ENCODE results near the gene ARHGAP22. TPM values are rescaled to one million over a fixed set of nuclear protein-coding genes. Genes with fewer than 3 reads are reported as not detected.

The ARHGAP22 gene
- total RNA-seq, 1 donor from 2014 or later: 2.1 TPM

- peak; percentile 45 for DNase-seq
Observed at GRCh38 chr10:48463318-48464003, 141.4 kb downstream of the ARHGAP22 start.

DNA sequence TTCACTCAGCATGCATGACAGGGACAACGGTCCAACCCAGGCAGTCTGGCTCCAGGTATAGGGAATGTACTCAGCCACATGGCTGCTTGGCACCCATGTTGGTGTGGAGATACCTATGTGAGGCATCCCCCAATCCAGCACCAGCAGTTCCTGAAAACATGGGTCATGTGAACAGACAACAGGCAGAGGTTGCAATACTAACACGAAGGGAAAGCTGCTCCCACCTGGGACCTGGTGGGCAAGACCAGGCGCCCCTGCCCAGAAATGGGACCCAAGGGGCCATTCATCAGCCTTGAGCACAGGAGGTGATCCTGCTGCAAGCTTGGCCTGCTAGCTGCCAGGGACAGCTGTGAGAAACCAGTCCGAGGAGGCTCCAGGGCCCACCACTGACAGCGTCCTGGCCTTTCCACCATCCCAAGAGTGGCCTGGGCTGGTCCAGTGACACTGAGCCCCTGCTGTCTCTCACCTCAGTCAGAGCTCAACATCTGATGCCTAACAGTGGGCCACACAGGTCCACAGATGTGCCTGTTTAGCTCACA is 142.3 kb downstream of the ARHGAP22 start:
- DNase-seq: no peak

DNA sequence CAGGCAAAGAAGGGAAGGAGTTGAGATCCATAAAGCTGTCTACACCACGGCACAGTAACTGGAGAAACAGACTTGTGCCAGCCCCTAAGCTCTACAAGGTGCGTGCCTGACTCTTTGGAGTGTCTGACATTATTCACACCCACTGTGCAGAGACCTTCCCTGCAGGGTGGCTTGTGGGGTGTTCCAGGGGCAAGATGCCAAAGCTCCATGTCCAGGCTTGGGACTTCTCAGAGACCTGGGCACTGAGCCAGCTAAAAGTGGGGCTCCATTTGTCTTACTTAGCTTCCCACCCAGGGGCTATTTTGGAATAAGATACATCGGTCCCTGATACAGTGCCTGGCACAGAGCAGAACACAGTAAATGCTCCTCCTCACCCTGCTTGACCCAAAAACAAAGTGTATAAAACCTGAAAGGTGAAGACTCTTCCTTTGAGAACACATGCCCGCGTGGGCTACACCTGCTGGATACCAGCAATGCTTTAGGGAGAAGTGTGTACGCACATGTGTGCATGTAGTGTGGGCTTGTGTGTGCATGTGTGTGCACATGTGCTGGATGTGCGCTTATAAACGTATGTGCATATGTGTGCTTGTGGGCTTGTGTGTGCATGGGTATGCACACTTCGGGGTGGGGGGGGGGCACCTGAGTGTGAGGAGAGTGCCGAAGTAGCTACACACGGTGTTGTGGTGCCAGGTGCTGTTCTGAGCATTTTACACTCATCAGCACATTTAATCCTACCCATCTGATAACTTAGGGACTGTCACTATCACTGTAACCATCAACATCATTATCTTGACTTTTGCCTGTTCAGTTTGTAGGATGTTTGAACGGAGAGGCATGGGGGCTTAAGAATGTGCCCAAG is 143.0 kb downstream of the ARHGAP22 start:
- DNase-seq: no peak

DNA sequence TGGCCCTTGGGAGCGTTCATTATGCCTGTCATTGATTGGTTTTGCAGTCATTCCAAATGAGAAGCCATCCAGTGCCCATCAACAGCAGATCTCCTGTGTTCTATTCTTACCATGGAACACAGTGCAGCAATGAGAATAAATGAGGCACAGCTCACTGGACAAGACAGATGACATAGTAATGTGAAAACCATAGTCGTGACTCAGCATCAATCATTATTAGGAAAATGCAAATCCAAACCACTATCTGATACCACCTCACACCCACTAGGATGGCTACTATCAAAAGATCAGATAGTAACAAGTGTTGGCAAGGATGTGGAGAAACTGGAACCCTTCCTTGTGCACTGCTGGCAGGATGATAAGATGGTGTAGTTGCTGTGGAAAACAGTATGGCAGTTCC is 144.7 kb downstream of the ARHGAP22 start:
- no peak for DNase-seq

DNA sequence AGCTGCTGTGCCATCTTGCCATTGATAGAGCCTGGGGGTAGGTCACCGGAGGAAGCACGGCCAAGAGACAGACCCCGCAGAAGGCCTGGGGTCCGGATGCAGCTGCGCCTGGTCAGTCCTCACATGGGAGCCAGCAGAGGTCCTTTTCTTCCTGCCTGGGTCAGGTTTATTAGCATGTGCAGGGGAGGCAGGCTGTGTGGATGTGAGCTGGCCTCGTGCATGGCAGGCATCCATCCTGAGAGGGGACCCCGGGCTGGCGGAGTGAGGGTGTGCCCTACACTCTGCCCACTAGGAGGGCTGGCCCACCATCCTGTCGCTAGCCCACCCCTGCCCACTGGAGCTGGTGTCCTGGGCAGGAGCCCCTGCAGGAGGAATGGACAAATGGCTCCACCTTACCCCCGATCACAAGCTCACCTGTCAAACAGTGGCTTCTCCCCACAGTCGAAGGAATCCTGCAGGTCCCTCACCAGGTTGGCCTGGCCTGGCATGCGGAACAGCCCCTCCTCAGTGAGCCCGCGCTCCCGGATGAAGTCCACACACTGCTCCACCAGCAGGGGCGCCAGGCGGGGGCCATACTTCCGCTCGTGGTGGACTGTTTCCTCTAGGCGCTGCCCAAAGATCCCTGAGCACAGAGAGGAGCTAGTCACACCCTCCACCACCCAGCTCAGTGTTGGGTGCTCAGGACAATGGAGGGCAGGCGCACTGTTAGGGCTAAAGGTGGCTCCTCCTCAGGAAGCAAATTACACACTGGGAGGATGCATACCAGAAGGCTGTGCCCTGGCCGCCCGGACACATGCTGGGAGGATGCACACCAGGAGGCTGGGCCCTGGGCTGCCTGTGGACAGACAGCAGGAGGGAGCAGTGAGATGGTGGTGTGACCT is 145.4 kb downstream of the ARHGAP22 start:
- DNase-seq: no peak

- no peak for DNase-seq
Observed at GRCh38 chr10:48458662-48459048, 146.2 kb downstream of the ARHGAP22 start.

DNA sequence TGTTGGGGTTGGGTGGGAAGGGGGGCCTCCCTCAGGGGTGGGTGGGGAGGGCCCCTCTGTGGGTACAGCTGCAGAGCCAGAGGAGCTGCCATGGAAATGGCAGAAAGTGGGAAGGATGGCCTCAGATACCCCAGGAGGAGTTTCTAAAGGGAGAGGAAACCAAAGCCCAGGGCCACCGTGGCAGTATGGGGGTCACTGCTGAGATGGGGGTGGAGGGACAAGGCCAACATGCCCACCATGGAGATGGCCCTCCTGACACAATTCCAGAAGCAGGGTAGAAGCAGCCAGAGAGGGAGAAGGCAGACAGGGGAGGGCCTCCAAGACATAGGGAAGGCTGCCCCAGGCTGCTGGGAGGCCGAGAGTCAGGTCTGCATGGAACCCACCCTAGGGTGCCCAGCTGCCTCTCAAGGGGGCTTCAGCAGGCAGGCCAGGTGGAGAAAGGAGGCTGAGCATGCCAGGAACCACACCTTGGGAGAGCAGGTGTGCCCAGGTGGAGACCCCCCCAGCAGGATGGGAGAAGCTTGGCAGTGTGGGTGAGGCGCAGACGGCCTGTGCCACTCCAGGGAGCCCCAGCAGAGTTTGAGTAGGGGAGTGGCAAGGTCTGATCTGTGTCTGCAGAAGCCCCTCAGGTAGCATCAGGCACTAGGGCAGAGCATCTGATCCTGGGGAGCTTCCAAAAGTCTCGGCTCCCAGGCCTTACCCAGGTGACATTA is 146.8 kb downstream of the ARHGAP22 start:
- DNase-seq: no peak

DNA sequence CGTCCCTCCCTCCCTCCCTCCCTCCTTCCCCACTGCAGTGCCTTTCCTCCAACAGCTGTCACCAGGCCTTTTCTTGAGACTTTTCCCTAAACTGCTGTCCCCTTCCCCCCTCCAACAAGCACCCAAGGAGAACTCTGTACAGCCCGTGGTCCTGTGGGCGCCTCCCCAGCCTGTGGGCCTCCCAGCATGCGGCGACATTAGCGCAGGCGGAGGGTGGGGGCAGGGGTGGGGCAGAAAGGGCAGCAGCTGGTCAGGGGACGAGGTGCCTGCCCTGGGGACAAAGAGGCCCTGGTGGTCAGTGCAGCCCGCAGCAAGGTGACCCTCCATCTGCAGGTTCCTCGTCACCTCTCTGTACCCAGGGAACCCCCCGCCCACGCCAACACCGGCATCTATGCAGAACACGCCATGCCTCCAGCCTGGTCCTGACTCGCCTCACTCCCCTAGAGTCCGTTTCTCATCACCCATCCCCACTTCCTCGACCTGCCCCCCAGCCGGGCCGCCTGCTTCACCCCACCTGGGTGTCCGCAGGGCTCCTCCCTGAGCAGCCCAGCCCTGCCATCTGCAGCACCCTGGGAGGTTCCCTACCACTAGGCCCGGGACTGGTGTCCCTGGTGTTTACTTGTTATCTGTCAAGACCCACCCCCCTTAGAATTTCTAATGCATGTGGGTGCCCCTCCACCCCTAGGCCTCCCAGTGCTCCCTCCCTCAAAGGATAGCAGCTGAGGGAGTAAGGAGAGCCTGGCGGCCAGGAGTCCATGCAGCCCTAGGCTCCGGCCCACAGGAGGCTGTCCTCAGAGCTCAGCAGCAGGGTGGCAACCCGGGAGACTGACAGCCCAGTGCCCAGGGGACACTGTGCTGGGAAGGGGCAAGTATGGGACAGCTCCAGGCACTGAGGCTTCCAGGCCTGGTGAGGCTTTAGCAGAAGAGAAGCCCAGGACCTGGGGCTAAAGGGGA is 147.8 kb downstream of the ARHGAP22 start:
- no peak for DNase-seq

DNA sequence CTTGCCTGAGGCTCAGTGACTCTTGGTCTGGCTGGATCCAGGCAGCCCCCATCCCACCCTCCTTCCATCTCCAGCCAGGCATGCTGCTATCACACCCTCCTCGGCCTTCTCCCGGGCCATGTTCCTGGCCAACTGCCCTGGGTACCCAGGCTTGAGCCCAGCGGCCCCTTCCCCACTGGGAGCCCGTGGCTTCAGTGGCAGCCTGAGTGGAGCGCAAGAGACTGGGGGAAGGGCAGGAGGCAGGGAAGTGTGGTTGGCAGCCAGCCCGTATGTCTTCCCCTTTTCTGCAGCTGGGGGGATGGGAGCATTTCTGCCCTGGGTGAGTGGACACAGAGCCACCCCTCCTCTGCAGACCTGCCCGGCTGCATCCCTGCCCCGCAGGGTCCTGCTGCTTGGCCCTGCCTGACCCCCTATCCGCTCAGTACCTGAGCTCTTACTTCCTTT is 148.5 kb downstream of the ARHGAP22 start:
- DNase-seq: peak; percentile 66

- DNase-seq: peak; percentile 55
Observed at GRCh38 chr10:48455392-48456151, 149.3 kb downstream of the ARHGAP22 start.

DNA sequence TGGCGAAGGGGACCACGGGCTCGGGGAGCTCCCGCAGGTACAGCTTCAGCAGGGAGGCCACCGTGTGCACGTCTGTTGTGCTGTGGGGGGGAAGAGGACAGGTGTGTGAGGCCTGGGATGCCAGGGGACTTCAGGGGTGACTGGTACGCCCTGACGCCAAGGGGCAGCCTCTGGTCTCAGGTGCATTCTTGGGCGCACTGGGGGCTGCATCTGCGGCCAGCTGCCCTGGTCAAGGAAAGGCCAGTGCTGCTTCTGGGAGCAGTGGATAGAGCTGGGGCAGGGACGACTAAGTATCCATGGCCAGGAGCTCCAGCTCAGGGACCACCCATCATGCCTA is 149.8 kb downstream of the ARHGAP22 start:
- DNase-seq: no peak

GRCh38 chr10:48454302-48455054 is 150.4 kb downstream of the ARHGAP22 start:
- no peak for DNase-seq

DNA sequence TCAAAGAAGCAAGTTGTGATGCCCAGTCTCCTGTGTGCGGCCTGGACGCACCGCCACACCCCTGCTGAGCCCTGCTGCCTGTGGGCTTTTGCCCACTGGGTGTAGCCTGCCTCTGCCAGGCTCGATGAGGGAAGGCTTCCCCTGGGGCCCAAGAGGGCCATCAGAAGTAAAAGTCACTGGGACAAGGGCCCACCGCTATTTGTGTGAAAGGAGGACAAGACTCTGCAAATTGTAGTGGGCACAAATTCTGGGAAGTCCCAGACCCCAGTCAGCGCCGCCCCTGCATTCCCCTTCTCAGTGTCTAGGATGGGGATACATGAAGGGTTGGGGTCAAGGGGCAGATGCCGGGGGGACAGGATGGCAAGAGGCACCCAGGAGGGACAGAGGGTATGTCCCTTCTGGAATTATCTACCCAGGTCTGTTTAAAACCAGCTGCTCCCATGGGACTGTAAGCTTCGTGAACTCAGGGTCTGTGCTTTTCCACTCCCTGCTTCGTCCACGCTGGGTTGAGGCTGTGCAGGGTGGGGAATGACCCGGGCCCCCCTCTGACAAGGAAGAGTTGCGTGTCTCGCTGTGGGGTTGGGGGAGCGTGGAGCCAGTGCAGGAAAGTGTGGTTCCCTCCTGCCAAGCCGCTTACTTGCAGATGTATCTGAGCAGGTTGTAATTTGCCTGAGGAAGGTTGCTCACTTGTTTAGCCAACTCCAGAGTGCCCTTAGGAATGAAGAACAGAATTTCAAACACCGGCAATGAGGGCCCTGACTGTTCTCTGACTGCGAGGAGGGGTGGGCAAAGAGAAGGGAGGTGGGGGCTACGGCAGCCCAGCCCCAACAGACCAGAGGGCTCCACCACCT is 151.2 kb downstream of the ARHGAP22 start:
- no peak for DNase-seq

- DNase-seq: no peak
Observed at GRCh38 chr10:48452879-48453412, 151.9 kb downstream of the ARHGAP22 start.

DNA sequence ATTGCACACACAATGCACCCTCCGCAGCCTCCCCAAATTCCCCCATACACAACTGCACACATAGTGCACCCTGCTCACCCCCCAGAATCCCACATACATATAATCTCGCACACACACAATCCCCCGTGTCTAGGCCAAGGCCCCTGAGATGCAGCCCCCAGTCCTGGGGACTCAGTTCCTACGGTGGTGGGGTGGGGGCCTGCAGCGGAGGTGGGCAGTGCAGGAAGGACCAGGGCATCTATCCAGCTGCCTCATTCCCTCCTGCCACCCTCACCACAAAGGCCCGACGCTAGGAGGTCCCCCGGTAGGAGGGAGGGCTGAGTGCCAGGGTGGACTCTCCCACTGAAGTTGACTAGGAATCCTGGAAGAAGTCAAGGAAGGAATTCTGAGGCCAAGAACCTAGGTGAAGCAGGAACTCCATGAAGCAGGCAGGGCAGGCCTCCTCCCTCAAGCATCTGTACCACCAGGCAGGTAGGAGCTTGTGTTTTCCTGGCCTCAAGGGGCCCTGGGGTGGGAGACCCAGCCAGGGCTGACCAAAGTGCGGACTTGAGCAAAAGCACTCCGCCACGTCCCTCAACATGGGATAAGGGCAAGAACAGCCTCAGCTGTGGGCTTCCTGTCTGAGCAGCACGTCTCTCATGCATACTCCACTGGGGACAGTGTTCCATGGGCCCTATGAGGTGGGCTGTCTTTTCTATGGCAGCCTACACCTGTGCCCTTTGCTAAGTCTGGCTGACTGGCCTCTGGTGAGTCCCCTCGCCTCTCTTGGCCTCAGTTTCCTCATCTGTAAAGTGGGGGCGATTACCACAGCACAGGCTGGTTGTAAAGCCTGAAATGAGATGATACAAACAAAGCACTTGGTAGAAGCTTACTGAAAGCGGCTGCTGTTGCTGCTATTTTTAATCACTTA is 152.6 kb downstream of the ARHGAP22 start:
- DNase-seq: no peak

- DNase-seq: no peak
Observed at GRCh38 chr10:48450741-48451466, 154.0 kb downstream of the ARHGAP22 start.

All from tongue (tissue), 2 donors.